HG03045 (cell line): ENCODE measurements around the gene NRXN3.

ENCODE experiments used
- ATAC-seq: cut with Tn5 transposase; IDR thresholded peaks from one replicate; pipeline ENCODE4 v1.9.1; 2021; ENCODE audit warnings: mild to moderate bottlenecking, moderate library complexity; ENCODE audit not compliant: unreplicated experiment

Gene NRXN3

DNA sequence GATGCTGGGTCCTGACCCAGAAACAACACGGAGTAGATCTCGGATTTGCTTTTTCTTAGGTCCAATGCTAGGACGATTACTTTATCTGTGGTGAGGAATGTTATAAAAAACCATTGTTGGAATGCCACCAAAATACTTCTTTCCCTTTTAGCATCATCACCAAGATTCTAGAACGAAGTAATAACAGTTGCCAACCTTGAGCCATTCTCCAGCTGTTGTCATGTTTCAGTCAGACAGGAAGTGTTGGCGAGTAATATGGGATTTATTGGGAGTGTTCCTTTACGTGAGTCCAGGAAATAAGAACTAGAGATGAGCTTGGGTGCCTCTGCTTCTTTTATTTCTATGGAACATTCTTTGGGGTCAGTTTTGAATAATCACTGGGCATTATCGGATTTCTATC is 1148.2 kb downstream of the NRXN3 start:
- ATAC-seq = no peak

DNA sequence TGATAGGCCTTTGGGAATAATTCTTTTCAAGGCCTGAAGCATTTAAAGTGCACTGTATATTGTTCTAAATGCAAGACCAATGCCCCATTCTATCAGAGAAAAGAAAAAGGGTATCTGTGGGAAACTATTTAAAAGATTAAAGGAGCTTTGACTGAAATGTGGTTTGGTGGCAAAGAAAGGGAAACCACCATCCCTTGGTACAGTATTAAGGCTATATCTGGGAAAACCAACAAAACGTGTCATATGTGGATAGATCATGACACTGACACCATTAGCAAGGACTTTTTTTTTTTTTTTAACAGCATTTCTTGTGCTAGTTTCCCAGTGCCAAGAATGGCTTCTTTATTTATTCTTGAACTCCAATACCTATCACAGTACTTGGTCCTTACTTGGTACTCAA is 1150.4 kb downstream of the NRXN3 start:
- no peak for ATAC-seq

GRCh38 chr14:79321070-79321469 is 1150.9 kb downstream of the NRXN3 start:
- no peak for ATAC-seq

GRCh38 chr14:79325071-79325470 is 1154.9 kb downstream of the NRXN3 start:
- no peak for ATAC-seq

GRCh38 chr14:79325557-79325956 is 1155.4 kb downstream of the NRXN3 start:
- ATAC-seq = no peak

DNA sequence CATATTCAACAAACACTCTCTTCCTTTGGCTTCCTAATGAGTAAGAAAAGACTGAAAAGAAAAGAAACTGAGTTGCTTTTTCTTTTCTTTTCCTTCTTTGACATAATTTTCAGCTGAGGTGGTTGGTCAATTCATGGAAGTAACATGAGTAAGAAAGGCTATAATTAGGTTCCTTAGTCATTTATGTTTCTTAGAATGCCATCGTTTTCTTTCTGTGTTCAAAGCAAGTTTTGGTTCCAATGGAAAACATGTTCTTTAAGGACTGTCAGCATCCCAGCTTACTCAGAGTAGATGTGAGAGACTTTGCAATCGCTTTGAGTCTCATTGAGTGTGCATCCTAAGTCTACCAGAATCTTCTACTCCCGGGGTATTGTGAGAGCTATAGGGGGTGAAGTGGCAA is 1158.7 kb downstream of the NRXN3 start:
- ATAC-seq = no peak

DNA sequence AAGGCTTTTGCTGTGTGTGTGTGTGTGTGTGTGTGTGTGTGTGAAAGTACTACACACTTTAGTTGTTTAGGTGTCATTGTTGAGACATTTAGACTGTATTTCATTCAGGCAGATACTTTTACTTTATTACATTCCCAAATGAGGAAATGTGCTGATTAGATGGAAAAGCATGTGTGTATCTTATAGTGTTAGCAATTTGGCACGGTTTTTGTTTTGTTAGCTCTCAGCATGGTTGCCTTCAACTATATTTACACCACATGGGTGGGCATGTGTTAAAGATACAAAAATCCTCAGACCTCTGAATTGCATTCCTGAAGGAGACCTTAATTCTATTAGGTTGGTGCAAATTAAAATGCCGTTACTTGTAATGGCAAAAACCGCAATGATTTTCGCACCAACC is 1161.7 kb downstream of the NRXN3 start:
- ATAC-seq = no peak

GRCh38 chr14:79332504-79333197 is 1162.5 kb downstream of the NRXN3 start:
- no peak for ATAC-seq

- ATAC-seq = no peak
Measured at GRCh38 chr14:79333198-79333546, 1163.0 kb downstream of the NRXN3 start.

GRCh38 chr14:79334272-79334671 is 1164.1 kb downstream of the NRXN3 start:
- no peak for ATAC-seq

DNA sequence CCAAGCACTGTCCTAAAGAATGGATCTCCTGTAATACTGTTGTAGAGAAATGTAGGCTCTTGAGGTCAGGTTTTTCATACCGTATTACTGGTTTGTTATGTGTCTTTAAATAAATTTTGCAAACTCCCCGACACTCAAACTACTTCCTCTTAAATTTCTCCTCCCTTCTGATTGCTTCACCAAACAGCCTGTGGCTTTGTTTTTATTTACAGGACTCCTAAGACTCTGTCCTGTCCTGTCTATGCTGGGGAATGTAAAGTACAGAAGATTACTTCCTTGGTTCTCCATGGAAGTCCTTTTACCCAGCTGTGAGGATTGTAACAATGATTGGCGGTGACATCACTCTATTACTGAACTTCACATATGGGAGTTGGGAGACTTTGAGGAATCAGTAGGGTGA is 1167.6 kb downstream of the NRXN3 start:
- ATAC-seq = no peak

DNA sequence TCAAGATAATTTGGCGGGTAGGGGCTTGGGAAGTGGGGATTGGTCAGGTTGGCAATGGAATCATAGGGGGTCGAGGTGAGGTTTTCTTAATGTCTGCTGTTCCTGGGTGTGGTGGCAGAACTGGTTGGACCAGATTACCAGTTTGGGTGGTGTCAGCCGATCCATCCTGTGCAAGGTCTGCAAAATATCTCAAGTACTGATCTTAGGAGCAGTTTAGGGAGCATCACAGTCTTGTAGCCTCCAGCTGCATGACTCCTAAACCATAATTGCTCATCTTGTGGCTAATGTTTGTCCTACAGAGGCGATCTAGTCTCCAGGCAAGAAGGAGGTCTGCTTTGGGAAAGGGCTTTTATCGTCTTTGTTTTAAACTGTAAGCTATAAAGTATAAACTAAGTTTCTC is 1172.8 kb downstream of the NRXN3 start:
- ATAC-seq = no peak

- ATAC-seq = no peak
Measured at GRCh38 chr14:79351011-79351410, 1180.8 kb downstream of the NRXN3 start.

GRCh38 chr14:79352076-79352630 is 1182.0 kb downstream of the NRXN3 start:
- ATAC-seq = no peak

- no peak for ATAC-seq
Measured at GRCh38 chr14:79354336-79354735, 1184.2 kb downstream of the NRXN3 start.

GRCh38 chr14:79356040-79356439 is 1185.9 kb downstream of the NRXN3 start:
- no peak for ATAC-seq

DNA sequence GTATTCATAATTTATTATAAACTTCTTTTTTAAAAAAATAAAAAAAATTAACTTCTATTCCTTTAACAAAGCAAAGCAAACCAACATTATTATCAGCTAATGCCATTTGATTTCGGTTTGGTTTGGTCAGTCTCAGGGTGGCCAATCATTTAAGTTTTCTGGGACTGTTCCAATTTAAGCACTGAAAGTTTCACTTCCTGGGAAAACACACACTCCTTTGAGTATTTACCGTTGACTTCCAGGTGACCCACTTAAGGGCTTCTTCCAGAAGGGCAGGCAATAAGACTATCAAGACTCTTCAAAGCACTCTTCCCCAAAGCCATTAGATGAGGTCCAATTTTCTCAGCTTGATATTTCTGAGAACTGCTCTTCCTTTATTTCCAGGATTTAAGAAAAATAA is 1187.1 kb downstream of the NRXN3 start:
- no peak for ATAC-seq

DNA sequence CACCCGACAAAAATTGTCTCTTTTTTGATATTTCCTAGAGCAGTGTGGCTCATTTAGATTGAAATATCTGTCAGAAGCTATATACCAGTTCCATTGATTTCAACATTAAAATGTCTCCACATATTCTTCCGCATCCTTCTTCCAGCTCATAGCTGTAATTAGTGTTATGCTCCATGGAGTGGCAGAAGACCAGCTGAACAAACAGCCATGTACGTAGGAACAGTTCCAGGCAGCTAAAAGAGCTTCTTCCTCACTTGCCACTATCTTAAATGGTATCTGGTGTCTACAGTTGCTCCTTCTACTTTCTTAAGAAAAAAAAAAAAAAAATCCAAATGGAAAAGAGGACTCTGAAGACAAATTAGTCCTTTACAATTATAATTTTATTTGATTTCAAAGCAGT is 1193.1 kb downstream of the NRXN3 start:
- ATAC-seq = no peak

- ATAC-seq = no peak
Measured at GRCh38 chr14:79369359-79370332, 1199.5 kb downstream of the NRXN3 start.

DNA sequence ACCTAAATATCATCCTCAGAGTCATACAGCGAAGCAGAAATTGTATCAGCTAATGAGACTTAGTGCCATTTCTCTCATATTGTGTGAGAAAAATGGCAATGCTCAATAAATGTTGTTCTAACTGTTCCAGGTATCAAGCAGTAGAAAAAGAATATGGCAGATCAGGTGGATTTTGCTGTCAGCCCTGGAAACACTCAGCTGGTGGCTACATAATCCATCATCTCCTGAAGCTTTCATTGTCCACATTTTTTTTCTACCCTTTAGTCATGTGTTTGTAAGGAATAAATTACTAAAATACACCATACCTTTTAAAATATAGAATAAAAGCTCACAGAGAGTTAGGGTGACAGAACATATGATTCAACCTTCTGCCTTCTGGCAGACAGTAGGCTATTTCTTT is 1200.8 kb downstream of the NRXN3 start:
- ATAC-seq = no peak

- no peak for ATAC-seq
Measured at GRCh38 chr14:79373451-79373850, 1203.3 kb downstream of the NRXN3 start.

- ATAC-seq = no peak
Measured at GRCh38 chr14:79375356-79375755, 1205.2 kb downstream of the NRXN3 start.
